ENCODE data around the gene SLCO3A1. TPM values are rescaled to one million over a fixed set of nuclear protein-coding genes. Genes with fewer than 3 reads are reported as not detected.
"Not testable (repeated sequence)": the region's sequence is repeated elsewhere in the genome, so short reads cannot be mapped to it uniquely, and the experiment has no call there.

The SLCO3A1 gene
- total RNA-seq, 1 donor: 17.2 TPM

DNA sequence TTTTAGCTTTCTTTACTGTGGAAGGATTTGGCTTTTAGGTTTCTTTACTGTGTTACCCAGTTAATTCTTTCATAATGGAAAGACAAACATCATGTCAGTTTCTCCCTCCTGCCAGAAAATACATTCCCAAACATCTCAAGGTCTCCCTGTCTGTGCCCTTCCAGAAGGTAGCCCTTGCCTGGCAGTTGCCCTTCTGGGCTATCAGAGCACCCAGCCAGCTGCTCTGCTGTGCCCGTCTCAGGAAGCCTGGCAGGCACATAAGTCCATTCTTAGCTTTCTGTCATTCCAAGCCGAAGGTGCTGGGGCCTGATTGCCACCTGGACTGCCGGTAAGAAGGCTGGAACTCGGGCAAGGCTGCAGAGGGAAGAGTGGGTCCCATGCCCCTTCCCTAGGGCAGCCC lies 203.4 kb downstream of the SLCO3A1 start:
- no peak for DNase-seq (ENCODE audit: low read depth in 2 of 3, low spot score in 2 of 3)

DNA sequence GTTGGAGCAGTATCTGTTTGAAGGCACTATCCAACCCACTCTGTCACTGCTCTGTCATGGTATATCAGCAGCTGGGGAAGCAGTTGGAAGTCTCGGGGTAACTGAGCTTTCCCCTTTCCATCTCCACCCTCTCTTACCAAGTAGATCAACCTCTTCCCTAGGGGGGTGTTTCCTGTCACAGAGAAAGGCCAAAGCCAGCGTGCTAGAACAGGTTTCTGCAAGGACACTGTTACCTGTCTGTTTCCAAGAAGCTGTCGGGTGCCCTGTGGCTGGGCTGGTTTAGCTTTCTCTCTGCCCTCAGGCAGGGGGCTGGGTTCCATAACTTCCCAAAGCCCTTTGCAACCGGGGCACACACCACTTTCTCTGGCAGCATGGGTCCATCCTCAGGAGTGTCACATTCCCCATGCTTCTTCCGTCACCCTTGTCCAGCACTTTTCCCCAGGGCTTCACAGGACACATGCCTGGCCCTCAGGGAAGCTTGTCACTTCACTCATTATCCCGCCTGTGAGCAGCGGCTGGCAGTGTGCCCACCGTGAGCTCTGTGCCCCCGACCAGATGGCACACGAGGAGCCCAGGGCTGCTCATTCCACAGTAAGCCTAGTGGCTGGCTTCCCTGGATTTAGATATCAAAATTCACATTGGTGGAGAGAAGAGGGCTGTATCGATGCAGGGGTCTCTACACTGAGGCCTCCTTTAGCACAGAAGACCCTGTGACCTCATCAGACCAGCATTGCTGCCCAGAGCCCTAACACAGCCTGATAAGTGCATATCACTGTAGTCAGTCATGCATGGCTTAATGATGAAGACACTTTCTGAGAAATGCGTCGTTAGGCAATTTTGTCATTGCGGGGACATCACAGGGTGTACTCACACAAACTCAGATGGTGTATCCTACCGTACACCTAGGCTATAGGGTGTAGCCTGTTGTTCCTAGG lies 205.8 kb downstream of the SLCO3A1 start:
- DNase-seq (ENCODE audit: low read depth in 2 of 3, low spot score in 2 of 3): no peak

DNA sequence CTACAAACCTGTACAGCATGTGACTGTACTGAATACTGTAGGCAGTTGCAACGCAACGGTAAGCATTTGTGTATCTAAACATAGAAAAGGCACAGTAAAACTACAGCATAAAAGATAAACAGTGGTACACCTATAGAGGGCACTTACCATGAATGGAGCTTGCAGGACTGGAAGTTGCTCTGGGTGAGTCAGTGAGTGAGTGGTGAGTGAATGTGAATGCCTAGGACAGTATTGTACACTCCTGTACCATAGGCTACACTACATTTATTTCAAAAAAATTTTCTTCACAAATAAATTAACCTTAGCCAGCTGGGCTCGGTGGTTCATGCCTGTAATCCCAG lies 206.4 kb downstream of the SLCO3A1 start:
- not testable (repeated sequence) for DNase-seq (ENCODE audit: low read depth in 2 of 3, low spot score in 2 of 3)

DNA sequence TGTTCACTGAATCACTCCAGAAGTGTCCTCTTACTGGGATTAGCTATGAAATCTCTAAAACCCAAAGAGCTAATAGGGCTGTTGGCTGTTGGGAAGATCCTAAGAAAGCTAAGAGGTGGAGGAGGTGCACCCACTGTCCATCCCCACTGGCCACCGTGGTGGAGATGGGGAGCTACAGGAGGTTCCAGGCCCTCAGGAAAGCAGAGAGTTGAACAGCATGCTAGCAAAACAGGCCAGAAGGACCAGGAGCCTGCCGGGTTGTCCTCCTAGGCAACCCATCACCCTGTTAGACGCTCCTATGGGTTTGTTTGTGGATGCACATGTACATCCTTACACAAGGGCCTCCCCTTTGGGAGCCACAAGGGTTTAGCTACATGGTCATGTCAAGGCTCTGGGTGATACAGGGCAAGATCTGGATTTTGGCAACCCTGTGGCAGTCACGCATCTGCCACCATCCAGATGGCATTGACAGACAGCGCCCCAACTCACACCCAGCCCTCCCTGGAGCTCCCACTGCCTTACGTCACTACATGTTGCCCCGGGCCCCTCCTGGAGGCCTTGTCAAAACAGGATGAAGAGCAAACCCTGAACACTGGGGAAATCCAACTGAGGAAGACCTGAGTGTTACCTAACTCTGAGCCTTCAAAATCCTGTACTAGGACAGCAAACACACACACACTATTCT lies 208.1 kb downstream of the SLCO3A1 start:
- DNase-seq (ENCODE audit: low read depth in 2 of 3, low spot score in 2 of 3): no peak

DNA sequence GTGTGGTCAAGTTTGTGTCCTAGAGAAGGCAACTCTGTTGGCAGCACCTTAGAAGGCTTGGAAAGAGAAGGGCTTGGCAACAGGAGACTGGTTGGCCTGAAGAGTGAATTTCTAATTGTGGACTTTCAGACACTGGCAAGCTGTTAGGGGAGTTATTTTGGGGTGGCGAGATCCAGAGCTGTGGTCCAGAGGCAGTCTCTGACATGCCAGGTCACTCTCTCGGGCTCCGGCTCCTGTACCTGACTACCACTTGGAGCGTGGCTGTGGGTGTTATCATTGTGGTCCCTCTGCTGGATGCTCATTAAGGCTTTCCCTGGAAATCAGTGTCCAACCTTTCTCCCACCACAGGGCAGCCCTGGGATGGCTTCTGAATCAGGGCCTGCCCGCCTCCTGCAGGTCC lies 209.0 kb downstream of the SLCO3A1 start:
- DNase-seq (ENCODE audit: low read depth in 2 of 3, low spot score in 2 of 3): no peak

DNA sequence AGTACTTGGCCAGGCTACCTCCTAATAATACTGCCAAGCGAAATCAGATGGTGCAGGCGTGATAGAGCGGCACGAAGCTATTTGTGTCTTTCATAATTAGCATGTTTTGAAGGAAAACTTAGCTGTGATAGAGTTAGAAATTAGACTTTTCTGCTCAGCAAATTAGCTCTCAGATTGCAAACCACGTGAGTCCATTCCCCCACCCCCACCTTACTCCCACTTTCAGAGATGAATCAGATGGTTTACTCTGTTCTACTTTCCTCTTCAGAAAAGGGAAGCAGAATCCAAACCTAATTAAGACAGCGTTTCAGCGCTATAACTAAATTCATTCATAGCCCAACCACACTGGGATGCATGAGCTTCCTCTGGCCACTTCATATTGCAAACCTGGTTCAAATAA lies 214.6 kb downstream of the SLCO3A1 start:
- DNase-seq (ENCODE audit: low read depth in 2 of 3, low spot score in 2 of 3): peak in 2 of 3 donors; percentile 54 to 69

DNA sequence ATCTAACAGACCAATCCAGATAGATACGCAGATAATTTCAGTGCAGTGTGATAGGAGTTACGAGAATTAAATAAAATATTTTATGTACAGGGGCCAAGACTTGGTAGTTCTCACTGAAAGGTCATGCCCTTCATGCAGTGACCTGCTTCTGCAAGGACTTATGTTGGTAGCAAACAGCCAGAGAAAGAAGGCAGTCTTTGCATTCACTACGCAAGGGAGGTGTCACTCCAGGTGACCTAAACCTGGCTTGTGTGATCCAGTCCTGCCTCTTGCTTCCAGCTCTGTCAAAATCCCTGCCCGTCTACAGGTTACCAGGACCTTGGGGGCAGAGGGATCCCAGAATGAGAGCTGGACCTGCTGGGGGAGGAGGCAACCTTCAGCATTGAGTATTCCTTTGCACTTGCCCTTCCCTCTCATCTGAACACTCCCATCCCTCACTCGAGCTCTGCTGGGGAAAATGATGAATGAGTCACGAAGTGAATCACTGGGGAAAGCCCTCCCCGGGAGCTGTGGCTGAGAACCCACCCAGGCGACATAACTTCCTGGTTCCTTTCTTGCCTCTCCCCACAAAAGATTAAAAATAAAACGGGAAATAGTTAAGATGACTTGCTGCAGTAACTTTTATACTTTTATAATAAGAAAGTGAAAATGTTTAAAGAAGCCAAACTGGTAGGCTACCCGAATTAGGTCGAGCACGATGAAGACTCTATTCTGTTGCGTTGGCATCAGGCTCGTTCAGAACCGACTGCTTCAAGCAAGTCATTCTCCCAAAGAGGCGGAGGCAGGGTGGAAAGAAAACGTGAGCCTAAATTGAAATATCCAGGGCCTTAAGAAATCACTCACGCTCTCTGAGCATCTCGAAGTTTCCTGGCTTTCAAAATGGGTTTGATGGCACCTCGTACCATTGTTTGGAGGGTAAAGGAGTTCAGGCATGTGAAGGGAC lies 216.1 kb downstream of the SLCO3A1 start:
- peak in 2 of 3 donors; percentile 82 to 90 for DNase-seq (ENCODE audit: low read depth in 2 of 3, low spot score in 2 of 3)

DNA sequence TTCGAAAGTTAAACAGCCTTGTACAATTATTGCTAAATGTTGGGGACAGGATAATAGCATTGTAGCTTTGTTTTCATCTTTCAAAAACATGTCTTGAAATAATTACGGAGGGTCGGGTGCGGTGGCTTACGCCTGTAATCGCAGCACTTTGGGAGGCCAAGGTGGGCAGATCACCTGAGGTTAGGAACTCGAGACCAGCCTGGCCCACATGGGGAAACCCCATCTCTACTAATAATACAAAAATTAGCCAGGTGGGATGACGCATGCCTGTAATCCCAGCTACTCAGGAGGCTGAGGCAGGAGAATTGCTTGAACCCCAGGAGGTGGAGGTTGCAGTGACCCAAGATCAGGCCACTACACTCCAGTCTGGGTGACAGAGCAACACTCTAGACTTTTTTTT lies 216.7 kb downstream of the SLCO3A1 start:
- not testable (repeated sequence) for DNase-seq (ENCODE audit: low read depth in 2 of 3, low spot score in 2 of 3)

DNA sequence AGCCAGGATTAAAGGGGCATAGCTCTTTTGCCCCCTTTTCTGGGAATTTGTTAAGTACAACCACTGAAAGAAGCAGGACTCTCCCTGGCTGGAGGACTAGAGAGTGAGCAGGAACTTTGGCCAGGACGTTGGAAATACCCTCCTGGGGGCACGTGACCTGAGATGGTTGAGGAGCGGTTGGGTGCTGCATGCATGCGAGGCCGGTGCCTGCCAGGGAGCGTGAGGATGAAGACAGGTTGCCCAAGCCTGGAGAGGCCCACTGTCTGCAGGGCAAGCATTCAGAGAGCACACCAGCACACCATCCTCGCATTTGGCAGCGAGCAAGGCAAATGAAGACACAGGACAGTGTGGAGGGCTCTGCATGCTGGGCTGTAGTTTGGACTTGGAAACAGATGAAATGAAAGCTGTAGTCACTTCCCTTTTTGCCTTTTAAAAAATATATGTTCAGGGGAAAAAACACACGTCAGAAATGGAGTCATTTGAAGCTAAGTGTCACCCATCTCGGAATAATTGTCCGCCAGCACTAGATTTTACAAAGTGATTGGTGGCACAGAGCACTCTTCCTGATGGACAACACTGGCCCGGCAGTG lies 217.6 kb downstream of the SLCO3A1 start:
- DNase-seq (ENCODE audit: low read depth in 2 of 3, low spot score in 2 of 3): peak in 1 of 3 donors; percentile 29

DNA sequence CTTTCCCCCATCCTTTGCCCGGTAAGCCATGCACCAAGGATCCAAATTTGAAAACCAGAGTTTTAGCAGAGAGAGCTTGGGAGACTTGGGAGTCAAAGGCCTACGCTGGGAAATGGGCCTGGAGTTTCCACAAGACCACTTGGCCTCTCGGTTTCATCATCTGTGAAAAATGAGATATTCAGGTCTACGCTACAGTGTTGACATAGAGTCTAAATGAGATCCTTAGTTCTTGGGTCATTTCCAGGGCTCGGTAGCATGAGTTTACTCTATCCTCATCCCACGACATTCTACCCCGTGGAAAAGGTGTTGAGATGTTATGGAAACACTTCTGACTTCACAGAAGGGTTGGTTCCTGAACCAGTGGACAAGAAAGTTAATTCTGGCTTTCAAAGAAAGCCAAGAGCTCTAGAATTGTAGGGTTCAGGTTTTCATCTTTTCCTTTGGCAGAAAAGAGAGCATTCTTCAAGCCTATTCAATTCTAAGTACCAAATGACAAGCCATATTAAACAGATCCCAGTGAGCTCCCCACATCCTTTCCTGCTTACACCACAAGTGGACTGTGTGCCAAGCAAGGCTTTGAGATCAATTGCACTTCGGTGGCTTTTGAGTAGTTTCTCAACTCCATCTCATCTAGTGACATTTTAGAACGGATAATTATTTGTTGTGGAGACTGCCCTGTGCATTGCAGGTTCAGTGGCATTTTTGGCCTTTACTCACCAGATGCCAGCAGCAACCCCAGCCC lies 219.7 kb downstream of the SLCO3A1 start:
- DNase-seq (ENCODE audit: low read depth in 2 of 3, low spot score in 2 of 3): no peak

DNA sequence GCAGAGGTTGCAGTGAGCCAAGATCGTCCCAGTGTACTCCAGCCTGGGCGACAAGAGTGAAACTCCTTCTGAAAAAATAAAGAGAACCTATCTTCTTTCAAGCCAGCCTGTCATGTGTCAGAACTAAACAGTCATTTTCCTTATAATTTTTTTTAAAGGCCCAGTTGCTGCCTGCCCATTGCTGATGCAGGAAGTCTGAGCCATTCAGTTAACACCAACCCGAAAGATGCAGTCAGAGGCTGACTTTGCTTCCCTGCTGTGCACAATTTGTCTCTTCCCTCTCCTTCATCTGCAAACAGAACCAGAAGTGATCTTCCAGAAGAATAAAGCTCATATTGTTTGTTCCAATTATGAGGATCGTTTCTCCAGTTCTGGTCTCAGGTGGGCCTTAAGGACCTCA lies 220.6 kb downstream of the SLCO3A1 start:
- DNase-seq (ENCODE audit: low read depth in 2 of 3, low spot score in 2 of 3): peak in 1 of 3 donors; percentile 32

DNA sequence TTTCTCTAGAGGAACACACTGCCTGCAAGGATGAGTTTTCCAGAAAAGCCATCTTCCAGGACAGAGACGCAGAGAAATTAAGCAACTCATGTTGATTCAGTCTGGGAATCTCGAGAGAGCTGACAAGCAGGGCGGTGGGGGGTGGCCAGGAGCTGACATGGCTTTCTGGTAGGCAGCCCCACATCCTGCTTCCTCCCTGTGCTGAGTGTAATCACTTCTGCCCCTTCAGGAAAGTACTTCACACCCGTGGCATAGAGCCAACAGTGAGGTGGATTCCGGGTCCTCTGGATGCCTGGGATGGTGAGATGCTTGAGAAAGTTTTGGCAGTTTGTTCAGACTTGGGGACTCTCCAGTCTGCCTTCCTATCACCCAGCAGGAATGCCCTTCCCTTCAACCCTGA lies 221.1 kb downstream of the SLCO3A1 start:
- DNase-seq (ENCODE audit: low read depth in 2 of 3, low spot score in 2 of 3): peak in 2 of 3 donors; percentile 62 to 68

DNA sequence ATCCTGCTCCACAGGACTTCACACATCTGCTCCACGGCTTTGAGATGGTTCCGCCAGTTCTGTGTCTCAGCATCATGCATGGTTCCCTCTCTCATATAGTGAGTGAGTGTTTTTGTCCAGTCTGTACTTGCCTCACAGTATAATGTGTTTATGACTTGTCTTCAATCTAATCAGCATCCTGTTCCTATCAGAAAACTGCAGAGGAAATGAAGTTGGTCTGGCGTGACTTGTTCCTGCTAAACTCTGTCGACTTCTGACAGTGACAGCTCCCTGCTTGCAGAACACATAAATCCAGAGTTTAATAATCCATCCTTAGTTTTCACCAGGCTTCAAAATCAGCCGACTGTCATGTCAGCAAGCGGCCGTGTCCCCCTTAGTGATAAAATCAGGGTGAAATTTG lies 222.3 kb downstream of the SLCO3A1 start:
- no peak for DNase-seq (ENCODE audit: low read depth in 2 of 3, low spot score in 2 of 3)

DNA sequence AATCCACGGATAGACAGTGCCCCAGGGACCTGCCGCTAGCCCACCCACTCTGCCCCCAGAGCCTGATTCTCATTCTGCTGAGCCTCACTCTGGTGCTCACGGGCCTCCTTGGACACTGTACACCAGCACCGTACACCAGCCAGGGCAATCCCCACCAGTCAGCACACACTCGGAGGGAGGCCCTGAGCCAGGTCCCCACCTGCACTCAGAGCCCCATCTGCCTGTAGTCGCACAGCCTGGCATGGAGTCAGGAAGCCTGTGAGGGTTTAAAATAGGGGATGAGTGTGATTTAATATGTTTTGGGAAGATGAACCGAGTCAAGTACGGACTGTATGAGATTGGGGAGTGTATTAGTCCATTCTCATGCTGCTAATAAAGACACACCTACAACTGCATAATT lies 223.0 kb downstream of the SLCO3A1 start:
- no peak for DNase-seq (ENCODE audit: low read depth in 2 of 3, low spot score in 2 of 3)

DNA sequence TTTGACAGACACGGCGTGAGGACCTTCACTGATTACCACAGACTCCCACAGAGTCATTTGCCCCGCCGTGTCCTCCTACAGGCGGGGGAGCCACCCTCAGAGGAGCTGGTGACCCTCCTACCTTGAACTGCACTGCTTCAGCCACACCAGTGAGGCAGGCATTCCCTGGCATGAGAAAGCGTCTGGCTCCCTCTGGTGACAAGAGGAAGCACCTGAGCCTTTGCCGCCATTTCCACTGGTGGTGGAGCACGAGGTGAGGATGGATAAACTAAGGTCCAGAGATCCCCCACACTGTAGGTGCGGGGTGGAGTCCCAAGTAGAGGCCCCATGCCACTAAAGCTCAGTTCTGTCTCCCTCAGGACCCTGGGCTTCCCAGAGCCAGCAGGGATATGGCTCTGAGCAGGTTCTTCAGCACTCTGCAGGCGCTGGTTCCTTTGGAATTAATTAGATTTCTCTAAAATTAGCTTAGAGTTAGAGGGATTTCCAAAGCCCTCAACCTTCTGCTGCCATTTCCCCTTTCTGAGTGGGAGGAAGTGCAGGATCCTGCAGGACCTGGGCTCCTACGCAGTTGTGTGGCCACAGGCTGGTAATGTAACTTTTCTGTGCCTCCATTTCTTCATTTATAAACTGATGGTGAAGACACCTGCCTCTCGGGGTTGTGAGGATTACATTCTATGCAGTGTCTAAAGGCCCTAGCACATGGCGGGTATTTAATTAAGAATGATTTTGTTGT lies 224.0 kb downstream of the SLCO3A1 start:
- peak in 2 of 3 donors; percentile 68 to 85 for DNase-seq (ENCODE audit: low read depth in 2 of 3, low spot score in 2 of 3)

DNA sequence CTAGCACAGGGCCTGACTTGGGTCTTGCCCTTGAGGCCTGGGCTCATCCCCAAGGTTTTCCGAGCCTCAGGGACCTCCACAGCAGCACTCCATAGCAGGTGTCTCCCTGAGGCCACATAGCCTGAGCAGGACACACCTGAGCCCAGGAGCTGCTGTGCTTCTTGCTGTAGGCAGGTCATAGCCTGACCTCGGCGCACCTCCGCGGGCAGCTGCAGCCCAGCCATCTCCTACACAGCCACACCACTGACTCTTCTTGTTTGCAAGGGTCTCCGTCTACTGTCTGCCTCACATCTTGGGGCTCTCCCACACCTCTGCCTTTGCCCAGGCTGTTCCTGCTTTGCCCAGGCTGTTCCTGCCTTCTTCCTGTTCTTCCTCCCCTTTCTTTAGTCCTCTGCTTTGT lies 224.8 kb downstream of the SLCO3A1 start:
- DNase-seq (ENCODE audit: low read depth in 2 of 3, low spot score in 2 of 3): no peak

DNA sequence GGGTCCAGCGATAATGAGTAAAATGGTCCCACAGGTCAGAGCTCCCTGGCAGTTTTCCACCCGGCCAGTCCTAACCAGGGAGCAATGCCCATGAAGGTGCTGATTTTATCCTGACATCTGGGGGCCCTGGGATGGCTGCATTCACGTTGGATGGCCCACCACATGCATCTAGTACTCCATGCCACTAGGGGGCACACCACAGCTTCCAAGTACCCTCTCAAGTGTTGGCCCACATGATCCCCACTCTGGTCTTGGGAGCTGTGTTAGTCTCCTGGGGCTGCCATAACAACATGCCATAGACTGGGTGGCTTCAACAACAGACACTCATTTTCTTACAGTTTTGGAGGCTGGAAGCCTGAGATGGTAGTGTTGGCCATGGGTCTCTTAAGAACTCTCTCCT lies 225.5 kb downstream of the SLCO3A1 start:
- DNase-seq (ENCODE audit: low read depth in 2 of 3, low spot score in 2 of 3): peak in 1 of 3 donors; percentile 49

DNA sequence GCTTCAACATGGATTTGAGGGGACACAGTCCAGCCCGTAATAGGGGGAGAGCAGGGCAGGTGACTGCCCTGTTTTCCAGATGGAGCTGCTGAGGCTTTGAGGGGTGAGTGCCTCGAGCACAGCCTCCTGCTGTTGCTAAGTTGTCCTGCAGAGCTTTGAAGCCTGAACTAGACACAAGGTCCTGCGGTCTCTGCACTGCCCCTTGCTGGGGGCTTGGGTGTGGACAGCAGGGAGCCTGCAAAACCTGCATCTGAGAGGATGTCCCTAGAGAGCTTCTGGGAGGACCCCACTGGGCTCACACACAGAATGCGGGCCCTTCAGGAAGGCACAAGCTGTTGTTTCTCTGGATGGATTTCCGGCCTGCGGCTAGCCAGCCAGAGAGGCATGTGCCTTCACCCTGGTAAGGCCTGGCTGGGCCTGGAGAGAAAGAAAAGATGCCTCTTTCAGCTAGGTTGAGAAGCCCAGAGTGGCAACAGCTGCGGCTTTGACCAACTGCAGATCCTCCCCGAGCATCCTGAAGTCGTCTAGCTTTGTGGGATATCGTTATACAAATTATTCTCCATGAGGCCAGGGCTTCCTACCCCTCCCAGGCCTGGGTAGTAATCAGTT lies 226.2 kb downstream of the SLCO3A1 start:
- no peak for DNase-seq (ENCODE audit: low read depth in 2 of 3, low spot score in 2 of 3)

Measured in hematopoietic multipotent progenitor cell (in vitro differentiated cells).